NCI-H82 (cell line): ENCODE data around the gene TMEM204.
"Not testable (repeated sequence)": the region's sequence is repeated elsewhere in the genome, so short reads cannot be mapped to it uniquely, and the experiment has no call there.

Experiments
- DNase-seq: peaks from one replicate; lab custom pipeline; 2025; lab: John Stamatoyannopoulos, UW

Gene TMEM204

DNA sequence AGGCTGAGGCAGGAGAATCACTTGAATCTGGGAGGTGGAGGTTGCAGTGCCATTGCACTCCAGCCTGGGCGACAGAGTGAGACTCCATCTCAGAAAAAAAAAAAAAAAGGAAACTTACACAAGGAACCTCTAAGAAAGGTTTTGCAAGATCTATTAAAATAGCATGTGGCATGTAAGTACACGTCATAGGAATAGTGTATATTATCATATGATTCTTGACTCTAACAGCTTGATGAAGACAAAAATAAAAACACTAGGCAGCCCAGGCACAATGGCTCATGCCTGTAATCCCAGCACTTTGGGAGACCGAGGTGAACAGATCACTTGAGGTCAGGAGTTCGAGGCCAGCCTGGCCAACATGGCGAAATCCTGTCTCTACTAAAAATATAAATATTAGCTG is 62.0 kb downstream of the TMEM204 start:
- not testable (repeated sequence) for DNase-seq

DNA sequence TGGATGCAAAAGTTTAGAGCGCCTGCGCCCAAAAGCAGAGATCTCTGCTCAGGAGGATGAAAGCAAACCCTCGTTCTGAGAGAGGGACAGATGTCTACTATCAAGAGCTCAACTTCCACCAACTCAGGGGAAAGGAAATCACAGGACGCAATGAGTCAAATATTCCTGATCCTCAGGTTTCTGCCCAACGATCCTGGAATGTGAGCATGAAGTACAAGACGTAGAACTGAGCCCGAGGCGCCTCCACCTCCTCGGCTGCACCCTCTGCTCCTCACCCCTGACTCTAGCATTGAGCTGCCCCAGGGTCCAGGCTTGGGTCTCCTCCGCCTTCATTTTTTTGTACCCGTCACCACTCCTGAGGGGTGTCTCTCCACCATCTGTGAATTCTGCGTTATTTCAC is 63.0 kb downstream of the TMEM204 start:
- no peak for DNase-seq

- no peak for DNase-seq
Measured at GRCh38 chr16:1597154-1597553, 63.7 kb downstream of the TMEM204 start.

GRCh38 chr16:1601031-1601430 is 67.6 kb downstream of the TMEM204 start:
- DNase-seq = no peak

DNA sequence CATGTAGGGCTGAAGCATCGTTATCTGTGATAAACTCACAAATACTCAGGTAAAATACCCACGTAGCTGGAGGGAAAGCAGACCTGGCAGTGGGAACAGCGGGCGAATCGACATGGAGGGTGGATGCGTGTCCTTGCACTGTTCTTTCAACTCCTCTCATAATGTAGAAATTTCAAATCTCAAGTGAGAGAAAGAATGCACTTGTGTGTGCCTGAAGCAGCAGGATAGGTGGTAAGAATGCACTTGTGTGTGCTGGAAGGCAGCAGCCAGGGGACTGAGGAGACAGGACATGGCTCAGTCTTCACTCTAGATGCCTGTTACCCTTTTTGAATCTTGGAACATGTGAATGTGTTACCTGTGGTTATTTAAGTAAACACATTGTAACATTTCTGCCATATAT is 68.0 kb downstream of the TMEM204 start:
- DNase-seq = no peak

DNA sequence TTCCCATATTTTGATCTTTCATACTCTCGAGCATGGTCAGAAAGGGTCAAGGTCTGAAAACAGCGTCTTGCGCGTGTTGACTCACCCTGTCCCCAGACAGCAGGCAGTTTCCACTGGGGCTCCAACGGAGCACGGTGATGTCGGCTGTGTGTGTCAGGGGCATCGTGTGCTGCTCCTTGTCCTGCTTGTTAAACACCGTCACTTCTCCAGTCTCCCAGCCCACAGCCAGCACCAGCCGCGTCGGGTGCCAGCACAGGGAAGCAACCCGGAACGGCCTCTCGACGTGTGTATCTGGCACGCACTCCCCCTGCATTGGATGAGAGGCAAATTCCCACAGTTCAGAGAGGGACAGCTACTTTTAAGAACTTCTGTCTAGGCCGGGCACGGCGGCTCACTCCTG is 68.8 kb downstream of the TMEM204 start:
- DNase-seq = no peak
